GM19238 (cell line): Measurements from ENCODE around the gene TTBK2.
"Not testable (repeated sequence)": the region's sequence is repeated elsewhere in the genome, so short reads cannot be mapped to it uniquely, and the experiment has no call there.

Experiments used
- DNase-seq: peaks from one replicate; pipeline ENCODE4 v3.0.0; 2011; ENCODE audit warnings: low spot score; ENCODE audit not compliant: insufficient read length

TTBK2 gene

GRCh38 chr15:42920519-42921341, at the start of gene TTBK2:
Gene TTBK2, minus strand, starts transcription at chr15:42920778. Its CDS starts 42,161 bp downstream, at chr15:42878617.
- peak; percentile 79 for DNase-seq

GRCh38 chr15:42964476-42964875, 43.9 kb upstream of the TTBK2 start:
- DNase-seq = no peak

- no peak for DNase-seq
Measured at GRCh38 chr15:42955518-42955917, 34.9 kb upstream of the TTBK2 start.

GRCh38 chr15:42954291-42954690, 33.7 kb upstream of the TTBK2 start:
- DNase-seq = no peak

DNA sequence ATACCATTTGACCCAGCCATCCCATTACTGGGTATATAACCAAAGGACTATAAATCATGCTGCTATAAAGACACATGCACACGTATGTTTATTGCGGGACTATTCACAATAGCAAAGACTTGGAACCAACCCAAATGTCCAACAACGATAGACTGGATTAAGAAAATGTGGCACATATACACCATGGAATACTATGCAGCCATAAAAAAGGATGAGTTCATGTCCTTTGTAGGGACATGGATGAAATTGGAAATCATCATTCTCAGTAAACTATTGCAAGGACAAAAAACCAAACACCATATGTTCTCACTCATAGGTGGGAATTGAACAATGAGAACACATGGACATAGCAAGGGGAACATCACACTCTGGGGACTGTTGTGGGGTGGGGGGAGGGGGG, 28.3 kb upstream of the TTBK2 start:
- not testable (repeated sequence) for DNase-seq

DNA sequence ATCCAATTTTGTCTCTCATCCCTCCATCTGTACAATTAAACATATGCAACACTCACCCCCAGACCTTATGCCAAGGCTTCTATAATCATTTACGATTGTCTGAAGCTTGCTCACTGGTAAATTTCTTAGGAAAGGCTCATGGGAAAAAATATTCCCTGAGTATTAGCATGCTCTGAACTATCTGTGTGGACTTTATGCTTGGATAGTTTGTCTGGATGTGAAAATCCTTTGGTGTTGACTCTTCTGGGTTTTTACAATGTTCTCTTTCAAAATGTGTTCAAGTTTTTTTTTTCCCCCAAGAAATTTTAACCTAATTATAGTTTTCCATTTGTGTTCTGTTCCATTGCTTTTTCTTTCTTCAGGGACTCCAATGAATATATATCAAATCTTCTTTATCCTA, 19.9 kb upstream of the TTBK2 start:
- no peak for DNase-seq

DNA sequence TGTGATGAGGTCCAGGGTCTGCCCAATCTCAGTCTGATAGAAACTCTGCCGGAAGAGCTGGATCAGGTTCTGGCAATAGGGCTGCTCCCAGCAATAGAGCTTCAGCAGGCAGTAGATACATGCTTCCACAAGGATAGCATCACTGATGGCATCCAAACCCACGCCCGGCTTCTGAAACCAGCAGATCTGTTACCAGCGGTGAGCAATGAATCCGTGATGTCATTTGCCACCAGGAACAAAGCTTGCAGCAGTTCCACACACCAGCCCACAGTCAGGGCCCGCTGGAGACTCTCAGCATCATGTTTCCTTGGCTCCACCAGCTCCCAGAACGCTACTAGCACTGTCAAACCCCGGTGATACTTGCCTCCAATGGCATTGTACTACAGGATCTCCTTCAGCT, 19.3 kb upstream of the TTBK2 start:
- no peak for DNase-seq

DNA sequence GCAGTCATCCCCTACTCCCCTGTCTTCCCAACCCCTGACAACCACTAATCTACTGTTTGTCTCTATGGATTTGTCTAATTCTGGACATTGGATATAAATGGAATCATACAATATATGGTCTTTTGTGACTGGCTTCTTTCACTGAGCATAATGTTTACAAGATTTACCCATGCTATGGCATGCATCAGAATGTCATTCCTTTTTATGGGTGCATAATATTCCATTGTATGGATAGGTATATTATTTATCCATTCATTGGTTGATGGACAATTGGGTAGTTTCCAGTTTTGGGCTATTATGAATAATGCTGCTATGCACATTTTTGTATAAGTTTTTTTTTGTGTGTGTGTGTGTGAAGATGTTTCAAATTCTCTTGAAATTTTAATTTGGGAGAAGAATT, 16.6 kb upstream of the TTBK2 start:
- DNase-seq = no peak

DNA sequence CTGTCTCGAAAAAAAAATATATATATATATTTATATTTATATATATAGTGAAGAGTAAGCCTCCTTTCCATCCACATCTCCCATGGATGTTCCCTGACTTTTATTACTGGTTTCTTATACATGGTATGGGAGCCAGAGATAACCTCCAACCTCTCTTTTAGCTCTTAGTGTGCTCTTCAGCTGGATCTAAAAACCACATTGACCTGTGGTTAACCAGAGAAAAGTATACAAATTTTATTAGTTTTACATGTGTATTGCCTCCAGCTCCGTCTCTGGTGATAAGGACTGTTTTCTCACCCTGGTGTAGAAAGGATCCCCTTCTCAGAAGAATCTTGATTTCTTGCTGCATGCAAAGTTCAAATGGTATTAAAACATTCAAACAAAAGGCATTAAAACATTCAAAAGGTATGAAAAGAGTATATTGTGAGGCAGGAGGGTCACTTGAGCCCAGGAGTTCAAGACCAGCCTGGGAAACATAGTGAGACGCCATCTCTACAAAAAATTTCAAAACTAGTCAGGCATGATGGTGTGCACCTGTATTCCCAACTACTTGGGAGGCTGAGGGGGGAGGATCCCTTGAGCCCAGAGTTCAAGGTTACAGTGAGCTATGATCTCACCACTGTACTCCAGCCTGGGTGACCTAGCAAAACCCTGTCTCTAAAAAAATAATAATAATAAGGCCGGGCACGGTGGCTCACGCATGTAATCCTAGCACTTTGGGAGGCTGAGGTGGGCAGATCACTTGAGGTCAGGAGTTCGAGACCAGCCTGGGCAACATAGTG, 13.5 kb upstream of the TTBK2 start:
- no peak for DNase-seq

GRCh38 chr15:42932833-42933515, 12.4 kb upstream of the TTBK2 start:
- no peak for DNase-seq

GRCh38 chr15:42931702-42932486, 11.3 kb upstream of the TTBK2 start:
- no peak for DNase-seq

- no peak for DNase-seq
Measured at GRCh38 chr15:42929306-42929848, 8.8 kb upstream of the TTBK2 start.

- peak; percentile 5 for DNase-seq
Measured at GRCh38 chr15:42921342-42921731, 759 bp upstream of the TTBK2 start.

DNA sequence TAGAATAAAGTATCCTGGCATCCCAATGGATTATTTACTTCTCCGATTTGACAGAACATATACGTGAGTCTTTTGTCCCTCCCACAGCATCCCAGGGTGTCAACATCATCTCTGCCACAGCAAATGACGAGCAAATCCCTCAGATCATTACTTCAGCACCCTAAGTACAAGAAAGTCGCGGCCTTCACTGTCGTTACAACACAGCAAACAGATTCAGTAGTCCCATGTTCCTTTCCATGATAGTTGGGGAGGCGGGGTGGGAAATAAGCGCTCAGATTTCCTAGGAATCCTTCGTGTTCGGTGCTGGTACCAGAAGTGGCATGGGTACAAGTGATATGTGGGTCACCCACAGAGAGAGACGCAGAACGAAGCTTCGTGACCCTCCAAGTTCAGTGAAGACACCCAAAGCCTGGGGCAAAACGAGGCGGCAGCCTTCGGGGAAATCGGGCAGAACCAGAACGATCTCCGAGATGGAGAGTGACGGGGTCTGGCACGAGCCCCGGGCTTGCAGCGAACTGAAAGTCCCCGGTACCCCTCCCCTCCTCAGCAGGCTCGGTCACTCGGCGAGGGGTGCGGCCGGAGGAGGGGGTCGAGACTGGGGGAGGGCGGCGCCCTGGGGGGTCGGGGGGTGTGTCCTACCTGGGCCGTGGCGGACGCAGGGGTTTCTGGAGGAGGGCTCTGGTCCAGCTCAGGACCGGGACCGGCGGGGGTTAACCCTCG, 619 bp downstream of the TTBK2 start:
- DNase-seq = peak; percentile 16

DNA sequence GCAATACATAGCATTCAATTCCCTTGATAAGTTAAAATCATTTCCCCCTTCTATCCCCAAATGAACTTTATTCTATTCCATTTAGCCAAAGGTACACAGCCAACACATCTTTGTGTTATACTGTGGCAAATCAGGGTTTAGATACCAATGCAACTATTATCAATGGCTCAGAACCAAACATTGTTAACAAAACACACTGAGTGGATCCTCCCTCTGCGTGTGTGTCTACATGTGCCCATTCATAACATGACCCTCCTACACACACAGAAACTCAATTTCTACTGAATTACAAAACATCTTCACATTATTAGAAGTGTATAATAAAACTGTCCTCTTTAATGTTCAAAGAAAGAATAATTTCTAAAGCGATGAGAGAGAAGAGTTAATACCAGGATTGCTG, 1.3 kb downstream of the TTBK2 start:
- DNase-seq = no peak

GRCh38 chr15:42918047-42918446, 2.5 kb downstream of the TTBK2 start:
- no peak for DNase-seq

- DNase-seq = no peak
Measured at GRCh38 chr15:42915654-42916315, 4.8 kb downstream of the TTBK2 start.

DNA sequence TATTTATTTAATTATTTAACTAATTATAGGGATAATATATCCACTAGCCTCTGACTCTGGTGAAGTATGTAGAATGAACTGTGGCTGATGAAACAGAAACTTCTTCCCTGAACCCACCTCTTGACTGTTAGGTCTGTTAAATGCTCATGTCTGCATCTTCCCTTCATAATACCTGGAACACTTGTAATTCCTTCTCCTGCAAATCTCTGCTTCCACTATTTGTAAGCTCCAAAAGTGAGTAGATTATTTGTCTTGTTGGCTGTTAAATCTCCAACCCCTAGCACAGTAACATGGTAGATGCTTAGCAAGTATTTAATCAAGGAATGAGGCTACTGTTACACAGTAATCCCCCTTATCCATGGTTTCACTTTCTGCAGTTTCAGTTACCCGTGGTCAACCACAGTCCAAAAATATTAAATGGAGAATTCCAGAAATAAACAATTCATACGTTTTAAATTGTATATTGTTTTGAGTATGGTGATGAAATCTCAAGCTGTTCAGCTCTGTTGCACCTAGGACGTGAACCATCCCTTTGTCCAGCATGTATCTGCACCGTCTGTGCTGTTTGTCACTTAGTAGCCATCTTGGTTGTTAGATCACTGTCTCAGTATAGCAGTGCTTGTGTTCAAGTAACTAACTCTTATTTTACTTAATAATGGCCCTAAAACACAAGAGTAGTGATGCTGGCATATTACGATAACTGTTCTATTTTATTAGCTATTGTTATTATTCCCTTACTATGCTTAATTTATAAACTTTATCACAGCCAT, 5.7 kb downstream of the TTBK2 start:
- no peak for DNase-seq

DNA sequence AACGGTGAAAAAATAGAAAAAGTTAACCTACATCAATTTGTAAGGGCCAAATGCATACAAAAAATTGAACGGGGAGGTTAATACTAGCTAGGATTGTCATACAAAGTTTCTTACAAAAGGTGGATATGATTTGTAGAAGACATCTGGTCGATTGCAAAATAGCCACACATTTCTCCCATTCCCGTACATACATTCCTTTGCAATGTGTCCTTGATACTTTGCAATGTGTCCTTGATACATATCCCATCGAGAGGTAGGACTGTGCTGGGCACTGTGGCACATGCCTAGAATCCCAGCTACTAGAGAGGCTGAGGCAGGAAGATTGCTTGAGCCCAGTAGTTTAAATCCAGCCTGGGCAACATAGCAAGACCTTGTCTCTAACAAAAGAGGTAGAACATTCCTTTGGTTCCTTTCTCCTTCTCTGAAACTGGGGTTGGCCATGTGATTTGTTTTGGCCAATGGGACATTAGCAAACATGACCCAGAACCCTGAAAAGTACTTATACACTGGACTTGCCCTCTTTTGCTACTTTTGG, 9.5 kb downstream of the TTBK2 start:
- DNase-seq = no peak
